Neural cell (in vitro differentiated cells): ENCODE results near the gene RGS9. TPM values are rescaled to one million over a fixed set of nuclear protein-coding genes. Genes with fewer than 3 reads are reported as not detected.
"Not testable (repeated sequence)": the region's sequence is repeated elsewhere in the genome, so short reads cannot be mapped to it uniquely, and the experiment has no call there.

Source experiments
- H2AFZ ChIP-seq: fragments of 200-600, 300-800 bp; sonication (generic), shearing (Covaris generic); 2 replicates; pipeline ENCODE4 v1.6.0; 2014; ENCODE audit warnings: low read depth, mild to moderate bottlenecking, antibody characterized with exemption, low read length, moderate library complexity
- H3F3A ChIP-seq: fragments of 200-600 bp; shearing (Covaris generic); 2 replicates; pipeline ENCODE4 v1.6.1; 2016; ENCODE audit warnings: mild to moderate bottlenecking, moderate library complexity, mixed read lengths, antibody characterized with exemption, low read length; ENCODE audit not compliant: insufficient read depth, poor library complexity, severe bottlenecking
- H3K27ac ChIP-seq: fragments of 200-600, 300-800 bp; sonication (generic), shearing (Covaris generic); 2 replicates; pipeline ENCODE4 v1.5.1; 2014; ENCODE audit warnings: mild to moderate bottlenecking, low read length, moderate library complexity
- H3K27me3 ChIP-seq: fragments of 300-800, 200-600 bp; sonication (generic), shearing (Covaris generic); 2 replicates; pipeline ENCODE4 v1.6.0; 2014; ENCODE audit warnings: mild to moderate bottlenecking, low read depth, low read length, moderate library complexity; ENCODE audit not compliant: insufficient read depth
- H3K36me3 ChIP-seq: fragments of 300-800, 200-600 bp; sonication (generic), shearing (Covaris generic); 2 replicates; pipeline ENCODE4 v1.5.1; 2014; ENCODE audit warnings: mild to moderate bottlenecking, antibody characterized with exemption, low read length, moderate library complexity; ENCODE audit not compliant: insufficient read depth
- H3K4me2 ChIP-seq: fragments of 300-800, 200-600 bp; sonication (generic), shearing (Covaris generic); 2 replicates; pipeline ENCODE4 v1.6.0; 2014; ENCODE audit warnings: mild to moderate bottlenecking, low read length
- H3K4me3 ChIP-seq: fragments of 300-800, 200-600 bp; sonication (generic), shearing (Covaris generic); 2 replicates; pipeline ENCODE4 v1.5.1; 2014; ENCODE audit warnings: mild to moderate bottlenecking, low read length, moderate library complexity
- H3K79me2 ChIP-seq: fragments of 200-600 bp; shearing (Covaris generic); replicated peaks from 2 replicates; pipeline ENCODE4 v1.6.0; 2014; ENCODE audit warnings: mild to moderate bottlenecking, low read length, moderate library complexity; ENCODE audit not compliant: insufficient read depth
- H3K9ac ChIP-seq: fragments of 300-800, 200-600 bp; sonication (generic), shearing (Covaris generic); 2 replicates; pipeline ENCODE4 v1.6.1; 2016; ENCODE audit warnings: mild to moderate bottlenecking, low read length, mixed read lengths
- H3K9me2 ChIP-seq: fragments of 200-600 bp; shearing (Covaris generic); 2 replicates; pipeline ENCODE4 v1.6.1; 2016; ENCODE audit warnings: mild to moderate bottlenecking, low read length, mixed read lengths; ENCODE audit not compliant: insufficient read depth
- H3K9me3 ChIP-seq: fragments of 200-600, 300-800 bp; sonication (generic), shearing (Covaris generic); 2 replicates; pipeline ENCODE4 v1.6.1; 2016; ENCODE audit warnings: mild to moderate bottlenecking, mixed run types, low read length, moderate library complexity, mixed read lengths
- H4K20me1 ChIP-seq: fragments of 200-600 bp; shearing (Covaris generic); 2 replicates; pipeline ENCODE4 v1.6.1; 2016; ENCODE audit warnings: mild to moderate bottlenecking, mixed run types; ENCODE audit not compliant: insufficient read depth
- CTCF ChIP-seq: fragments of 450-650 bp; IDR thresholded peaks from 2 replicates; pipeline ENCODE4 v1.5.1; 2014; ENCODE audit warnings: antibody characterized with exemption, mild to moderate bottlenecking, moderate library complexity; ENCODE audit not compliant: poor library complexity, severe bottlenecking
- EP300 ChIP-seq: fragments of 450-650 bp; conservative IDR thresholded peaks from 2 replicates; pipeline ENCODE4 v1.6.1; 2014; ENCODE audit warnings: antibody characterized with exemption, mild to moderate bottlenecking, moderate library complexity; ENCODE audit not compliant: poor library complexity, severe bottlenecking
- EZH2 ChIP-seq: fragments of 200-600, 300-800 bp; shearing (Covaris generic), sonication (generic); IDR thresholded peaks from 2 replicates; pipeline ENCODE4 v1.6.1; 2014; ENCODE audit warnings: antibody characterized with exemption, low read length, borderline replicate concordance, mild to moderate bottlenecking; ENCODE audit not compliant: insufficient read depth, poor library complexity, severe bottlenecking
- POLR2AphosphoS5 ChIP-seq: IDR thresholded peaks from 2 replicates; pipeline ENCODE4 v1.6.1; 2012
- RAD21 ChIP-seq: fragments of 450-650 bp; conservative IDR thresholded peaks from 2 replicates; pipeline ENCODE4 v1.6.1; 2014; ENCODE audit warnings: antibody characterized with exemption, mild to moderate bottlenecking, moderate library complexity
- REST ChIP-seq: IDR thresholded peaks from 2 replicates; pipeline ENCODE4 v1.6.1; 2012; ENCODE audit warnings: borderline replicate concordance
- TAF1 ChIP-seq: IDR thresholded peaks from 2 replicates; pipeline ENCODE4 v1.6.1; 2012; ENCODE audit warnings: low read depth
- polyA plus RNA-seq: library from polyadenylated mRNA; depleted of rRNA; stranded (reverse); fragments of >200 nt; gene quantifications from 2 replicates; pipeline ENCODE4 v1.2.3, GENCODE V29; 2014

RGS9 gene
- polyA plus RNA-seq, 1 donor from 2014 or later: 6.8 TPM

- TF ChIP-seq POLR2AphosphoS5 (no peak), REST (no peak), TAF1 (no peak), CTCF (no peak), EP300 (no peak), RAD21 (no peak)
- H3K36me3 ChIP-seq: no peaks in the 10 kb centered on the region
- H3K4me2 ChIP-seq: no peak overlapping the region
- no peaks in the 10 kb centered on the region for H4K20me1 ChIP-seq
- no peak overlapping the region for H2AFZ ChIP-seq
- H3K9me3 ChIP-seq: no peaks in the 10 kb centered on the region
- H3K9ac ChIP-seq: no peak overlapping the region
- H3K4me3 ChIP-seq: no peak overlapping the region
- no peak overlapping the region for H3K27ac ChIP-seq
- H3K79me2 ChIP-seq: no peaks in the 10 kb centered on the region
- no peaks in the 10 kb centered on the region for H3F3A ChIP-seq
- H3K9me2 ChIP-seq: no peaks in the 10 kb centered on the region
- H3K27me3 ChIP-seq: peaks cover 7% of the 10 kb centered on the region
These were observed 66.8 kb downstream of the RGS9 start for GRCh38 chr17:65204001-65204400.

GRCh38 chr17:65205655-65206054, 68.5 kb downstream of the RGS9 start:
- Histone ChIP-seq H3K27ac (no peak overlapping the region), H3K4me2 (no peak overlapping the region), H3K79me2 (no peaks in the 10 kb centered on the region), H2AFZ (no peak overlapping the region), H3K9ac (no peak overlapping the region), H3K9me2 (no peaks in the 10 kb centered on the region), H3F3A (no peaks in the 10 kb centered on the region), H4K20me1 (no peaks in the 10 kb centered on the region), H3K27me3 (peaks cover 7% of the 10 kb centered on the region), H3K4me3 (no peak overlapping the region), H3K36me3 (no peaks in the 10 kb centered on the region), H3K9me3 (no peaks in the 10 kb centered on the region)
- TF ChIP-seq POLR2AphosphoS5 (no peak), EZH2 (no peak), CTCF (no peak), TAF1 (no peak), EP300 (no peak)

GRCh38 chr17:65207448-65207847, 70.3 kb downstream of the RGS9 start:
- not testable (repeated sequence) for H4K20me1 ChIP-seq, H3K79me2 ChIP-seq, H3K27me3 ChIP-seq, H2AFZ ChIP-seq, H3K4me3 ChIP-seq, H3K27ac ChIP-seq, H3K36me3 ChIP-seq, H3K9me2 ChIP-seq, H3K4me2 ChIP-seq, H3F3A ChIP-seq, H3K9me3 ChIP-seq, H3K9ac ChIP-seq
